ENCODE results near the gene MAST4.

DNA sequence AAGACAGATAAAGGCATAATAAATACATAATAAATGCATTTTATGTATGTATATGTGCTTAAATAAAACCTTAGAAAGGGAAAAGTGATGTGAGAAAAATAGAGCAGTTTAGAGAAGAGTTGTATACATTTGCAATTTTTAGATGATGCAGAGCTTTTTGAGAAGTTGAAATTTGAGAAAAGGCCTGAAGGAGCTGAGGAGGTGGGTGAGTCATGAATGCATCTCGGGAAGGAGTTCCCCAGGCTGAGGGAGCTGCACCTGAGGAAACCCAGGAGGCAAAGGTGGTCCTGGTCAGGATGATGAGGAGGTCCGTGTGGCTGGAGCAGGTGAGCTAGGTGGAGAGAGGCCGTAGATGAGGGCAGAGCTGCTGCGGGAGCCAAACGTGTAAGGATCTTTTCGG is 617.8 kb downstream of the MAST4 start:
- no peak for TF ChIP-seq MAZ (IDR thresholded peaks at IDR 0.05; ENCODE audit: borderline replicate concordance, low read depth, low read length)
- no peak for TF ChIP-seq POLR2A (IDR thresholded peaks at IDR 0.05; ENCODE audit: low read depth, low read length)
- TF ChIP-seq, protein P1, sequence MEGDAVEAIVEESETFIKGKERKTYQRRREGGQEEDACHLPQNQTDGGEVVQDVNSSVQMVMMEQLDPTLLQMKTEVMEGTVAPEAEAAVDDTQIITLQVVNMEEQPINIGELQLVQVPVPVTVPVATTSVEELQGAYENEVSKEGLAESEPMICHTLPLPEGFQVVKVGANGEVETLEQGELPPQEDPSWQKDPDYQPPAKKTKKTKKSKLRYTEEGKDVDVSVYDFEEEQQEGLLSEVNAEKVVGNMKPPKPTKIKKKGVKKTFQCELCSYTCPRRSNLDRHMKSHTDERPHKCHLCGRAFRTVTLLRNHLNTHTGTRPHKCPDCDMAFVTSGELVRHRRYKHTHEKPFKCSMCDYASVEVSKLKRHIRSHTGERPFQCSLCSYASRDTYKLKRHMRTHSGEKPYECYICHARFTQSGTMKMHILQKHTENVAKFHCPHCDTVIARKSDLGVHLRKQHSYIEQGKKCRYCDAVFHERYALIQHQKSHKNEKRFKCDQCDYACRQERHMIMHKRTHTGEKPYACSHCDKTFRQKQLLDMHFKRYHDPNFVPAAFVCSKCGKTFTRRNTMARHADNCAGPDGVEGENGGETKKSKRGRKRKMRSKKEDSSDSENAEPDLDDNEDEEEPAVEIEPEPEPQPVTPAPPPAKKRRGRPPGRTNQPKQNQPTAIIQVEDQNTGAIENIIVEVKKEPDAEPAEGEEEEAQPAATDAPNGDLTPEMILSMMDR (conservative IDR thresholded peaks at IDR 0.05; ENCODE audit: low read depth, low read length): no peak
- TF ChIP-seq FOS (IDR thresholded peaks at IDR 0.05; ENCODE audit: low read depth, low read length): no peak
- TF ChIP-seq, protein P2, sequence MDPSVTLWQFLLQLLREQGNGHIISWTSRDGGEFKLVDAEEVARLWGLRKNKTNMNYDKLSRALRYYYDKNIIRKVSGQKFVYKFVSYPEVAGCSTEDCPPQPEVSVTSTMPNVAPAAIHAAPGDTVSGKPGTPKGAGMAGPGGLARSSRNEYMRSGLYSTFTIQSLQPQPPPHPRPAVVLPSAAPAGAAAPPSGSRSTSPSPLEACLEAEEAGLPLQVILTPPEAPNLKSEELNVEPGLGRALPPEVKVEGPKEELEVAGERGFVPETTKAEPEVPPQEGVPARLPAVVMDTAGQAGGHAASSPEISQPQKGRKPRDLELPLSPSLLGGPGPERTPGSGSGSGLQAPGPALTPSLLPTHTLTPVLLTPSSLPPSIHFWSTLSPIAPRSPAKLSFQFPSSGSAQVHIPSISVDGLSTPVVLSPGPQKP (IDR thresholded peaks at IDR 0.05; ENCODE audit: borderline replicate concordance, low read depth, low read length): no peak

Measured in IMR-90 (cell line).